H9 (cell line): Measurements from ENCODE around the gene INPP5F. TPM values are rescaled to one million over a fixed set of nuclear protein-coding genes. Genes with fewer than 3 reads are reported as not detected.

ENCODE experiments used
- DNase-seq: peaks from one replicate; pipeline ENCODE4 v3.0.0-alpha.2; 2017
- H2AFZ ChIP-seq: one replicate; pipeline ENCODE4 v1.6.1; 2013; ENCODE audit warnings: mild to moderate bottlenecking, low read length, control low read depth, moderate library complexity
- H2AK5ac ChIP-seq: 2 replicates; pipeline ENCODE4 v1.6.1; 2013; ENCODE audit warnings: low read length, control low read depth, mixed read lengths; ENCODE audit not compliant: insufficient read length
- H2BK120ac ChIP-seq: one replicate; pipeline ENCODE4 v1.6.1; 2013; ENCODE audit warnings: low read depth, mild to moderate bottlenecking, low read length, control low read depth, inconsistent platforms; ENCODE audit not compliant: poor library complexity, severe bottlenecking
- H2BK12ac ChIP-seq: 2 replicates; pipeline ENCODE4 v1.6.1; 2013; ENCODE audit warnings: low read length, control low read depth, mixed read lengths, low read depth; ENCODE audit not compliant: insufficient read length
- H2BK15ac ChIP-seq: 2 replicates; pipeline ENCODE4 v1.6.1; 2013; ENCODE audit warnings: low read depth, low read length, control low read depth
- H2BK20ac ChIP-seq: one replicate; pipeline ENCODE4 v1.6.1; 2013; ENCODE audit warnings: low read depth, mild to moderate bottlenecking, low read length, control low read depth, inconsistent platforms; ENCODE audit not compliant: poor library complexity, severe bottlenecking
- H2BK5ac ChIP-seq: 2 replicates; pipeline ENCODE4 v1.6.1; 2013; ENCODE audit warnings: low read length, control low read depth, mixed read lengths; ENCODE audit not compliant: insufficient read length
- H3K14ac ChIP-seq: 2 replicates; pipeline ENCODE4 v1.6.1; 2013; ENCODE audit warnings: low read length, control low read depth; ENCODE audit not compliant: insufficient read depth
- H3K18ac ChIP-seq: 2 replicates; pipeline ENCODE4 v1.6.1; 2013; ENCODE audit warnings: low read depth, mild to moderate bottlenecking, mixed read lengths, low read length, control low read depth; ENCODE audit not compliant: insufficient read length
- H3K23ac ChIP-seq: 2 replicates; pipeline ENCODE4 v1.6.1; 2013; ENCODE audit warnings: low read length, control low read depth, mixed read lengths, low read depth; ENCODE audit not compliant: insufficient read length
- H3K23me2 ChIP-seq: 2 replicates; pipeline ENCODE4 v1.6.1; 2013; ENCODE audit warnings: low read depth, mild to moderate bottlenecking, mixed read lengths, low read length, control low read depth; ENCODE audit not compliant: insufficient read length, poor library complexity, severe bottlenecking
- H3K27ac ChIP-seq: 2 replicates; pipeline ENCODE4 v1.5.1; 2013; ENCODE audit warnings: low read length, control low read depth, mixed read lengths, low read depth; ENCODE audit not compliant: insufficient read length
- H3K27me3 ChIP-seq: 2 replicates; pipeline ENCODE4 v1.6.1; 2013; ENCODE audit warnings: low read length, control low read depth, inconsistent platforms; ENCODE audit not compliant: insufficient read depth
- H3K4ac ChIP-seq: 2 replicates; pipeline ENCODE4 v1.6.1; 2013; ENCODE audit warnings: low read depth, mild to moderate bottlenecking, control low read depth, inconsistent platforms, low read length, moderate library complexity
- H3K4me1 ChIP-seq: 2 replicates; pipeline ENCODE4 v1.6.1; 2013; ENCODE audit warnings: low read length, control low read depth, inconsistent platforms; ENCODE audit not compliant: insufficient read depth
- H3K4me2 ChIP-seq: 2 replicates; pipeline ENCODE4 v1.6.1; 2013; ENCODE audit warnings: low read length, control low read depth, mixed read lengths; ENCODE audit not compliant: insufficient read length, insufficient read depth
- H3K56ac ChIP-seq: 2 replicates; pipeline ENCODE4 v1.6.1; 2013; ENCODE audit warnings: low read depth, mild to moderate bottlenecking, mixed read lengths, low read length, control low read depth; ENCODE audit not compliant: insufficient read length
- H3K79me1 ChIP-seq: 2 replicates; pipeline ENCODE4 v1.6.1; 2013; ENCODE audit warnings: low read depth, mild to moderate bottlenecking, moderate library complexity, low read length, control low read depth, inconsistent platforms; ENCODE audit not compliant: insufficient read depth, poor library complexity, severe bottlenecking
- H3K79me2 ChIP-seq: 2 replicates; pipeline ENCODE4 v1.6.1; 2013; ENCODE audit warnings: low read length, control low read depth, inconsistent platforms; ENCODE audit not compliant: insufficient read depth
- H3K9ac ChIP-seq: 2 replicates; pipeline ENCODE4 v1.6.1; 2013; ENCODE audit warnings: low read length, control low read depth, mixed read lengths; ENCODE audit not compliant: insufficient read length; ENCODE audit errors: extremely low read depth
- H3K9me3 ChIP-seq: one replicate; pipeline ENCODE4 v1.6.1; 2013; ENCODE audit warnings: low read depth, low read length, inconsistent platforms; ENCODE audit not compliant: control insufficient read depth
- H3T11ph ChIP-seq: one replicate; pipeline ENCODE4 v1.6.1; 2013; ENCODE audit warnings: mild to moderate bottlenecking, low read length, control low read depth, inconsistent platforms
- H4K20me1 ChIP-seq: one replicate; pipeline ENCODE4 v1.6.1; 2013; ENCODE audit not compliant: control insufficient read depth, insufficient read length, insufficient read depth
- H4K5ac ChIP-seq: 2 replicates; pipeline ENCODE4 v1.6.1; 2013; ENCODE audit warnings: low read depth, mild to moderate bottlenecking, mixed read lengths, low read length, control low read depth; ENCODE audit not compliant: insufficient read length
- H4K8ac ChIP-seq: replicated peaks from 2 replicates; pipeline ENCODE4 v1.6.1; 2013; ENCODE audit warnings: low read length, control low read depth, mixed read lengths, low read depth; ENCODE audit not compliant: insufficient read length
- H4K91ac ChIP-seq: 2 replicates; pipeline ENCODE4 v1.6.1; 2013; ENCODE audit warnings: low read depth, mild to moderate bottlenecking, moderate library complexity, mixed read lengths, low read length, control low read depth; ENCODE audit not compliant: insufficient read length
- H3K27ac Mint-ChIP-seq, 3 experiments: 2 replicates in 2 of 3; 3 replicates in 1 of 3; pipeline ENCODE4 v1.8.0; 2020 to 2021; ENCODE audit warnings: mixed read lengths in 3 of 3, mild to moderate bottlenecking in 1 of 3, moderate library complexity in 1 of 3
- H3K27me3 Mint-ChIP-seq: 2 replicates; pipeline ENCODE4 v1.8.0; 2021; ENCODE audit warnings: low read depth, mild to moderate bottlenecking, moderate library complexity, mixed read lengths
- H3K36me3 Mint-ChIP-seq, 3 experiments: 2 replicates in 2 of 3; 3 replicates in 1 of 3; pipeline ENCODE4 v1.8.0; 2020 to 2021; ENCODE audit warnings: low read depth in 3 of 3, mixed read lengths in 3 of 3; ENCODE audit not compliant: insufficient read depth in 1 of 3
- H3K4me1 Mint-ChIP-seq, 2 experiments: 2 replicates each; pipeline ENCODE4 v1.8.0; 2020; ENCODE audit warnings: mixed read lengths in 2 of 2
- H3K4me3 Mint-ChIP-seq, 2 experiments: 2 replicates in 1 of 2; 3 replicates in 1 of 2; pipeline ENCODE4 v1.8.0; 2020 to 2021; ENCODE audit warnings: mild to moderate bottlenecking in 2 of 2, mixed read lengths in 2 of 2, moderate library complexity in 1 of 2
- H3K9me3 Mint-ChIP-seq, 2 experiments: 2 replicates in 1 of 2; 3 replicates in 1 of 2; pipeline ENCODE4 v1.8.0; 2020; ENCODE audit warnings: mild to moderate bottlenecking in 2 of 2, mixed read lengths in 2 of 2, moderate library complexity in 1 of 2
- WGBS: extraction: QIAGEN DNeasy Blood & Tissue Kit; methylation state at CpG from one replicate; pipeline ENCODE4 v1.1.7; 2013; ENCODE audit warnings: missing lambda C conversion rate, low lambda C conversion rate, mixed read lengths; ENCODE audit not compliant: insufficient read length; ENCODE audit errors: extremely low coverage; 5-methylcytosine and 5-hydroxymethylcytosine counted together
- total RNA-seq: library from RNA; stranded (reverse); gene quantifications from 2 replicates; pipeline ENCODE4 v1.2.1, GENCODE V29; 2021
- TF ChIP-seq, protein P1 (sequence below): fragments of 200-600 bp; sonication (generic); conservative IDR thresholded peaks from 3 replicates; pipeline ENCODE4 v1.8.0; 2021; ENCODE audit warnings: antibody characterized with exemption, mild to moderate bottlenecking

INPP5F gene
- total RNA-seq, 1 experiment from 2014 or later: 108 TPM

GRCh38 chr10:119762035-119762434 lies 36.2 kb downstream of the INPP5F start:
- no peak overlapping the region for H3K18ac ChIP-seq
- H3K23ac ChIP-seq: no peak overlapping the region
- H3K23me2 ChIP-seq: no peaks in the 10 kb centered on the region
- H4K91ac ChIP-seq: no peak overlapping the region
- H3K56ac ChIP-seq: no peak overlapping the region
- H3K9me3 ChIP-seq: no peaks in the 10 kb centered on the region
- no peak overlapping the region for H3K4me3 Mint-ChIP-seq
- no peak overlapping the region for H2BK5ac ChIP-seq
- no peak overlapping the region for H3K4me2 ChIP-seq
- H3K4me1 Mint-ChIP-seq: peaks cover 16 to 21% of the 10 kb centered on the region in 2 experiments
- H2BK20ac ChIP-seq: no peak overlapping the region
- no peak overlapping the region for H3K9ac ChIP-seq
- H2AFZ ChIP-seq: no peak overlapping the region
- H3K14ac ChIP-seq: no peak overlapping the region
- H3K4ac ChIP-seq: no peak overlapping the region
- no peak overlapping the region for H3K27ac ChIP-seq
- no peak overlapping the region for H2BK120ac ChIP-seq
- H3K27me3 Mint-ChIP-seq: no peaks in the 10 kb centered on the region
- H2AK5ac ChIP-seq: no peak overlapping the region
- H3K36me3 Mint-ChIP-seq: peaks cover 0 to 5% (median 0%) of the 10 kb centered on the region in 3 experiments; a peak in 2 of 7 replicates
- H3K4me1 ChIP-seq: peaks cover 3% of the 10 kb centered on the region; the same call in 1 of the 2 replicates
- H3K79me2 ChIP-seq: no peaks in the 10 kb centered on the region
- TF ChIP-seq, protein P1, sequence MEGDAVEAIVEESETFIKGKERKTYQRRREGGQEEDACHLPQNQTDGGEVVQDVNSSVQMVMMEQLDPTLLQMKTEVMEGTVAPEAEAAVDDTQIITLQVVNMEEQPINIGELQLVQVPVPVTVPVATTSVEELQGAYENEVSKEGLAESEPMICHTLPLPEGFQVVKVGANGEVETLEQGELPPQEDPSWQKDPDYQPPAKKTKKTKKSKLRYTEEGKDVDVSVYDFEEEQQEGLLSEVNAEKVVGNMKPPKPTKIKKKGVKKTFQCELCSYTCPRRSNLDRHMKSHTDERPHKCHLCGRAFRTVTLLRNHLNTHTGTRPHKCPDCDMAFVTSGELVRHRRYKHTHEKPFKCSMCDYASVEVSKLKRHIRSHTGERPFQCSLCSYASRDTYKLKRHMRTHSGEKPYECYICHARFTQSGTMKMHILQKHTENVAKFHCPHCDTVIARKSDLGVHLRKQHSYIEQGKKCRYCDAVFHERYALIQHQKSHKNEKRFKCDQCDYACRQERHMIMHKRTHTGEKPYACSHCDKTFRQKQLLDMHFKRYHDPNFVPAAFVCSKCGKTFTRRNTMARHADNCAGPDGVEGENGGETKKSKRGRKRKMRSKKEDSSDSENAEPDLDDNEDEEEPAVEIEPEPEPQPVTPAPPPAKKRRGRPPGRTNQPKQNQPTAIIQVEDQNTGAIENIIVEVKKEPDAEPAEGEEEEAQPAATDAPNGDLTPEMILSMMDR: no peak
- no peaks in the 10 kb centered on the region for H4K20me1 ChIP-seq
- no peak overlapping the region for H3K27ac Mint-ChIP-seq
- no peak overlapping the region for H4K8ac ChIP-seq
- no peak overlapping the region for H2BK12ac ChIP-seq
- no peak for DNase-seq
- H2BK15ac ChIP-seq: no peak overlapping the region
- no peak overlapping the region for H3T11ph ChIP-seq
- no peak overlapping the region for H4K5ac ChIP-seq
- H3K27me3 ChIP-seq: no peaks in the 10 kb centered on the region
- H3K79me1 ChIP-seq: no peaks in the 10 kb centered on the region
- no peaks in the 10 kb centered on the region for H3K9me3 Mint-ChIP-seq
- WGBS: no CpG with 5 or more reads among the region's 3 CpGs
